Stimulated activated naive CD8-positive, alpha-beta T cell treated with anti-CD3 and anti-CD28 coated beads, Interleukin-15, Interleukin-2, amounts not matched to agents 100 ng/mL and 50 ng/mL, for 24 hours (primary cell): ENCODE results near the gene WDR59.
"Not testable (repeated sequence)": the region's sequence is repeated elsewhere in the genome, so short reads cannot be mapped to it uniquely, and the experiment has no call there.

Experiments
- H3K27ac Mint-ChIP-seq: one replicate; pipeline ENCODE4 v1.8.0; 2021; ENCODE audit warnings: mild to moderate bottlenecking, mixed read lengths
- H3K27me3 Mint-ChIP-seq: one replicate; pipeline ENCODE4 v1.8.0; 2021; ENCODE audit warnings: mixed read lengths
- H3K36me3 Mint-ChIP-seq: one replicate; pipeline ENCODE4 v1.8.0; 2021; ENCODE audit warnings: low read depth, mixed read lengths
- H3K4me1 Mint-ChIP-seq: one replicate; pipeline ENCODE4 v1.8.0; 2021; ENCODE audit warnings: low read depth, mixed read lengths
- H3K4me3 Mint-ChIP-seq: one replicate; pipeline ENCODE4 v1.8.0; 2021; ENCODE audit warnings: mild to moderate bottlenecking, mixed read lengths
- H3K9me3 Mint-ChIP-seq: one replicate; pipeline ENCODE4 v1.8.0; 2021; ENCODE audit warnings: mixed read lengths

WDR59 gene

GRCh38 chr16:75000481-75001081, 15.7 kb upstream of the WDR59 start:
- Mint-ChIP-seq H3K4me1 (peaks cover 25% of the 10 kb centered on the region), H3K36me3 (no peaks in the 10 kb centered on the region), H3K4me3 (peak overlapping the region; percentile 84), H3K27ac (peak overlapping the region; percentile 52), H3K27me3 (peaks cover 41% of the 10 kb centered on the region), H3K9me3 (no peaks in the 10 kb centered on the region)

DNA sequence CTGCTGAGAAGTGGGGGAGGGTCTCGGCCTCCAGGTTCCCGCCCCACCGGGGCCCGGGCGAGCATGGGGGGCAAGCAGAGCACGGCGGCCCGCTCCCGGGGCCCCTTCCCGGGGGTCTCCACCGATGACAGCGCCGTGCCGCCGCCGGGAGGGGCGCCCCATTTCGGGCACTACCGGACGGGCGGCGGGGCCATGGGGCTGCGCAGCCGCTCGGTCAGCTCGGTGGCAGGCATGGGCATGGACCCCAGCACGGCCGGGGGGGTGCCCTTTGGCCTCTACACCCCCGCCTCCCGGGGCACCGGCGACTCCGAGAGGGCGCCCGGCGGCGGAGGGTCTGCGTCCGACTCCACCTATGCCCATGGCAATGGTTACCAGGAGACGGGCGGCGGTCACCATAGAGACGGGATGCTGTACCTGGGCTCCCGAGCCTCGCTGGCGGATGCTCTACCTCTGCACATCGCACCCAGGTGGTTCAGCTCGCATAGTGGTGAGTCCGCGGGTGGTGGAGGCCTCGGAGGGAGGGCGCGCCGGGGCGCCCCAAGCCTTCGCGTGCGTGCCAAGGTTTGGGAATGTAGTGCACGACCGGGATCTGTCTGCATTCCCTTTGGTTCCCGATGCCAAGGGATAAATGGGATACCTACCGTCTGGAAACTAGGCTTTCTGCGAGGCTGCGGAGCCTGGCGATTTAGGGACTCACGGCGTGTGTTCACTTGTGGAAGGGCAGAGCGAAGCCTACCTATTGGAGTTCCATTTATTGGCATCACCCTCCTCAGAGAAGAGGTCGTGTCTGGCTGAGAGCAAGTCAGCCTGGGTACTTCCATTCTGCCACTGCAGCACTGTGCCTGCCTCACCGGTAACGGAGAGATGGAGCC, 14.9 kb upstream of the WDR59 start:
- peak overlapping the region; percentile 52 for H3K27ac Mint-ChIP-seq
- no peaks in the 10 kb centered on the region for H3K9me3 Mint-ChIP-seq
- H3K27me3 Mint-ChIP-seq, result peaks cover 41% of the 10 kb centered on the region
- peak overlapping the region; percentile 84 for H3K4me3 Mint-ChIP-seq
- H3K36me3 Mint-ChIP-seq, result no peaks in the 10 kb centered on the region
- peaks cover 25% of the 10 kb centered on the region for H3K4me1 Mint-ChIP-seq

GRCh38 chr16:74999219-74999608, 14.3 kb upstream of the WDR59 start:
- Mint-ChIP-seq H3K9me3 (no peaks in the 10 kb centered on the region), H3K27me3 (peaks cover 41% of the 10 kb centered on the region), H3K4me1 (peaks cover 25% of the 10 kb centered on the region), H3K36me3 (no peaks in the 10 kb centered on the region), H3K27ac (no peak overlapping the region), H3K4me3 (peak overlapping the region; percentile 84)

- H3K36me3 Mint-ChIP-seq, result no peaks in the 10 kb centered on the region
- H3K9me3 Mint-ChIP-seq, result no peaks in the 10 kb centered on the region
- H3K27me3 Mint-ChIP-seq, result peaks cover 41% of the 10 kb centered on the region
- H3K4me3 Mint-ChIP-seq, result peak within 1 kb of the TSS; percentile 84
- H3K4me1 Mint-ChIP-seq, result peaks cover 25% of the 10 kb centered on the region
- H3K27ac Mint-ChIP-seq, result peak within 1 kb of the TSS; percentile 72
Measured at GRCh38 chr16:74998481-74999218, 13.7 kb upstream of the WDR59 start, which contains the start of gene ZNRF1. Gene ZNRF1, plus strand, starts transcription at chr16:74999024. Its CDS starts 648 bp downstream, at chr16:74999672.

DNA sequence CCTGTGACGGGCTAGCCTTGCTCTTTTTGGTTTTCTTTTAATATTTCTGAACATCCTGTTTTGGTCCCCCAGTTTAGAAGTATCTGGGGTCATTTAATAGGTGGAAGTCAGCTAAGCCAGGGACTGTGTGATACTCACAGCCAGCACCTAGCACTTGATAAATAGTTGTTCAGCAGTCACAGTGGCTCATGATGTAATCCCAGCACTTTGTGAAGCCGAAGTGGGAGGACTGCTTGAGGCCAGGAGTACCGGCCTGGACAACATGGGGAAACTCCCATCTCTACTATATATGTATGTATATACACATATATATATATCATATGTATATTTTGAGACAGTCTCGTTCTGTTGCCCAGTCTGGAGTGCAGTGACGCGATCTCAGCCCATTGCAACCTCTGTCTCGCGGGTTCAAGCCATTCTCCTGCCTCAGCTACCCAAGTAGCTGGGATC, 12.1 kb upstream of the WDR59 start:
- Mint-ChIP-seq H3K9me3 (no peaks in the 10 kb centered on the region), H3K27me3 (peaks cover 34% of the 10 kb centered on the region), H3K4me1 (peaks cover 19% of the 10 kb centered on the region), H3K27ac (no peak overlapping the region), H3K36me3 (no peaks in the 10 kb centered on the region), H3K4me3 (no peak overlapping the region)

GRCh38 chr16:74995986-74996385, 11.1 kb upstream of the WDR59 start:
- Mint-ChIP-seq H3K4me3 (no peak overlapping the region), H3K9me3 (no peaks in the 10 kb centered on the region), H3K36me3 (no peaks in the 10 kb centered on the region), H3K27ac (no peak overlapping the region), H3K27me3 (peaks cover 25% of the 10 kb centered on the region), H3K4me1 (peaks cover 17% of the 10 kb centered on the region)

GRCh38 chr16:74991593-74992403, 6.9 kb upstream of the WDR59 start:
- no peaks in the 10 kb centered on the region for H3K9me3 Mint-ChIP-seq
- no peak overlapping the region for H3K4me3 Mint-ChIP-seq
- H3K27ac Mint-ChIP-seq, result no peak overlapping the region
- peaks cover 9% of the 10 kb centered on the region for H3K27me3 Mint-ChIP-seq
- H3K36me3 Mint-ChIP-seq, result no peaks in the 10 kb centered on the region
- no peaks in the 10 kb centered on the region for H3K4me1 Mint-ChIP-seq

DNA sequence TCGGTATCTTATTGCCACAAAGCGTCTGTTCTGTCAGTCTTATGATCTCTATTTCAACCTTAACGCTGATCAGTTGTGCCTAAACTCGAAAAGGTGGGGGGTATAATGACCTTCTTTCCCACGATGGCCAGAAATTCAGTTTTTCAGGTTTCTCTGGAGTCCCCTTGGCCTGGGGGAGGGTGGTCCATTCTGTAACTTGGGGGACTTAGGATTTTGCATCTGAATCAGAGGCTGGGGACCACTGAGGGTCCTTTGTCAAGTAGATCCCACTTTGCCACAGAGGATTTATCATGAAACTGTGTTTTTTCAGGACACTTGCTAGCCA, 6.3 kb upstream of the WDR59 start:
- Mint-ChIP-seq H3K4me3 (no peak overlapping the region), H3K27me3 (peaks cover 3% of the 10 kb centered on the region), H3K4me1 (no peaks in the 10 kb centered on the region), H3K27ac (no peak overlapping the region), H3K9me3 (no peaks in the 10 kb centered on the region), H3K36me3 (no peaks in the 10 kb centered on the region)

- H3K4me3 Mint-ChIP-seq, result no peak overlapping the region
- H3K9me3 Mint-ChIP-seq, result no peaks in the 10 kb centered on the region
- no peaks in the 10 kb centered on the region for H3K36me3 Mint-ChIP-seq
- H3K27me3 Mint-ChIP-seq, result no peaks in the 10 kb centered on the region
- H3K27ac Mint-ChIP-seq, result no peak overlapping the region
- H3K4me1 Mint-ChIP-seq, result no peaks in the 10 kb centered on the region
Measured at GRCh38 chr16:74990832-74991231, 5.9 kb upstream of the WDR59 start.

DNA sequence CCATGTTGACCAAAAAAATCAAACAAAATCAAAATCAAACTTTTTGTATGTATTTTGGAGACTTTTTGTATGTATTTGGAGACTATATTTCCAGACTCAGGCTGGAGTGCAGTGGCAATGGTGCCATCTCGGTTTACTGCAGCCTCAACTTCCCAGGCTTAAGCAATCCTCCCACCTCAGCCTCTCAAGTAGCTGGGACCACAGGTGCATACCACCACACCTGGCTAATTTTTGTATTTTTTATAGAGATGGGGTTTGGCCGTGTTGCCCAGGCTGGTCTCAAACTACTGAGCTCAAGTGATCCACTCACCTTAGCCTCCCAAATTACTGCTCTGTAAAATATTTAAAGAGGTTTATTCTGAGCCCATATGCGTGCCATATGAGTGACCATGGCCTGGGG, 4.9 kb upstream of the WDR59 start:
- not testable (repeated sequence) for H3K36me3 Mint-ChIP-seq, H3K4me3 Mint-ChIP-seq, H3K27ac Mint-ChIP-seq, H3K27me3 Mint-ChIP-seq, H3K4me1 Mint-ChIP-seq, H3K9me3 Mint-ChIP-seq

- H3K27me3 Mint-ChIP-seq, result no peaks in the 10 kb centered on the region
- H3K36me3 Mint-ChIP-seq, result peaks cover 3% of the 10 kb centered on the region
- no peak overlapping the region for H3K4me3 Mint-ChIP-seq
- H3K4me1 Mint-ChIP-seq, result peaks cover 20% of the 10 kb centered on the region
- no peak overlapping the region for H3K27ac Mint-ChIP-seq
- H3K9me3 Mint-ChIP-seq, result no peaks in the 10 kb centered on the region
Measured at GRCh38 chr16:74987027-74987681, 2.2 kb upstream of the WDR59 start.

GRCh38 chr16:74984194-74984528, 762 bp downstream of the WDR59 start:
- Mint-ChIP-seq H3K27ac (peak overlapping the region; percentile 88), H3K9me3 (no peaks in the 10 kb centered on the region)

DNA sequence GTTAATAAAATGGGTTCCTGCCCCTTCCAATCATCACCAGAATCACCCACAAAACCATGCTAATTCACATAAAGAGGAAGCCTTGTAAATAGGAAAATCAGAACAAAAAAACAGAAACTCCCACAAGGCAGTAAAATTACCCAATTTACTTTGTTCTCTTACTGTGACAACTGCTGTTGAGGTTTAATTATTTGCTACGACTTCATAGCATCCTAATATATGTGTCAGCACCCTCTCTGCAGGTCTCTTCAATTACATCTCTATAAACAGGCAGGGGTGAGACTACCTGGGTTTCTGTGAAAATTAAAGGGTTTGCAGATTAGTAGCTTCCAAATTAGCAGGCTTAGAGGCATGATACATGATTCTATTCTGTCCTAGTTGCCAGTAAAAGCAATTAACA, 2.7 kb downstream of the WDR59 start:
- H3K27ac Mint-ChIP-seq, result no peak overlapping the region
- no peak overlapping the region for H3K4me3 Mint-ChIP-seq
- H3K27me3 Mint-ChIP-seq, result no peaks in the 10 kb centered on the region
- peaks cover 20% of the 10 kb centered on the region for H3K4me1 Mint-ChIP-seq
- H3K9me3 Mint-ChIP-seq, result no peaks in the 10 kb centered on the region
- peaks cover 15% of the 10 kb centered on the region for H3K36me3 Mint-ChIP-seq

More at GRCh38 chr16:74984194-74984528, 762 bp downstream of the WDR59 start:
- Mint-ChIP-seq H3K4me1 (peaks cover 20% of the 10 kb centered on the region), H3K4me3 (peak overlapping the region; percentile 85), H3K27me3 (no peaks in the 10 kb centered on the region), H3K36me3 (peaks cover 3% of the 10 kb centered on the region)

DNA sequence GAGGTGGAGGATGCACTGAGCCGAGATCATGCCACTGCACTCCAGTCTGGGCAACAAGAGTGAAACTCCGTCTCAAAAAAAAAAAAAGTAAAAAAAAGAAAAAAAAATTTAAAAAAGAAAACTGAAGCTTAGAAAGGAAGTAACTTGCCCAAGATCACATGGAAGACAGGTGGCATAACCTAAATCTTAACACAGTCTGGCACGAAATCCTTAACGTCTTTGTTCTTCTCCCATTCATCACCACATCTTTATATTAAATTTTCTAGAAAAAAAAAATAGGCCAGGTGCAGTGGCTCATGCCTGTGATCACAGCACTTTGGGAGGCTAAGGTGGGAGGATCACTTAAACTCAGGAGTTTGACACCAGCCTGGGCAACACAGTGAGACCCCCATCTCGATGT, 9.3 kb downstream of the WDR59 start:
- Mint-ChIP-seq H3K9me3 (no peaks in the 10 kb centered on the region), H3K27ac (no peak overlapping the region), H3K4me3 (no peak overlapping the region), H3K27me3 (no peaks in the 10 kb centered on the region), H3K4me1 (no peaks in the 10 kb centered on the region), H3K36me3 (peaks cover 18% of the 10 kb centered on the region)
